ENCODE results near the gene LAMA2.

Gene LAMA2

GRCh38 chr6:129089357-129089756 is 206.4 kb downstream of the LAMA2 start:
- no peak for FAIRE-seq

GRCh38 chr6:129094147-129094546 is 211.2 kb downstream of the LAMA2 start:
- no peak for FAIRE-seq

DNA sequence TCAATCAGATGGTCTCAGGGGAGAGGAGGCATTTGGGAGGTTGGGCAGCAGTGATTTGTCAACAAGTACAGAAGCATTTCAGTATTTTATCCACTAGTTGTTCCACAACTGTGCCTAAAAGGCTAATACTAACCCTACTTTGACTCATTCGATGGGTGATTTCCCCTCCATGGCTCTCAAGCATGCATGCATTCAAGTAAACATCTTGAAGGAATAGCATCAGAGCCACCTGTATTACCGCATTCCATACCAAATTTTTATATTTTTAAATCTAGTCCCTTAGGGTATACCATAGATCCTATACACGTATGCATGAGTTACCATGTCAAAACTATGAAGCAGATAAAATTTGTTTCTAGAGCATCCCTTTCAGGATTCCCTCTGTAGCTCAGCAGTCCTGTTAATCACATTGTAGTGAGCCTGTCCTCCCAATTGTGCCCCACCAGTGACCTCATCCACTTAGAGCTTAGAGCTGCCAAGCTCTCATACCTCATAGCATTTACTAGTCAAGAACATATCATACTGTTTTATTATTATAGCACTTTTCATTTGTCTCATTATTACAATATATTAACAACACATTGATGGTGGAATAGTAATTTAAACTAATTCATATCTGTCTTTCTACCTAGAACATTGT is 213.8 kb downstream of the LAMA2 start:
- FAIRE-seq: no peak

DNA sequence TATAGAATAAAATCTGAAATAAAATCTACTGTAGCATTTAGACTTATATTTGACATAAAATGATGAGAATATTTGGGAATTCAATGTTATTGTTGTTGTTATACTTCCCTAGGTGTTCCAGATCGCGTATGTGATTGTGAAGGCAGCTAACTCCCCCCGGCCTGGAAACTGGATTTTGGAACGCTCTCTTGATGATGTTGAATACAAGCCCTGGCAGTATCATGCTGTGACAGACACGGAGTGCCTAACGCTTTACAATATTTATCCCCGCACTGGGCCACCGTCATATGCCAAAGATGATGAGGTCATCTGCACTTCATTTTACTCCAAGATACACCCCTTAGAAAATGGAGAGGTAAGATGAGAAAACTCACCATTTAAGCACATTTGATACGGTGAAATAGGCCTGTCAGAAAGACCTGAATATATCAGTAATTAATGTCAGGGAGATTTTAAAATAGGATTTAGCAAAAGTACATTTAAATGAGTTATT is 215.2 kb downstream of the LAMA2 start:
- FAIRE-seq: no peak

- no peak for FAIRE-seq
Measured at GRCh38 chr6:129099696-129100095, 216.8 kb downstream of the LAMA2 start.

GRCh38 chr6:129100164-129100563 is 217.2 kb downstream of the LAMA2 start:
- no peak for FAIRE-seq

GRCh38 chr6:129102741-129103140 is 219.8 kb downstream of the LAMA2 start:
- FAIRE-seq: no peak

DNA sequence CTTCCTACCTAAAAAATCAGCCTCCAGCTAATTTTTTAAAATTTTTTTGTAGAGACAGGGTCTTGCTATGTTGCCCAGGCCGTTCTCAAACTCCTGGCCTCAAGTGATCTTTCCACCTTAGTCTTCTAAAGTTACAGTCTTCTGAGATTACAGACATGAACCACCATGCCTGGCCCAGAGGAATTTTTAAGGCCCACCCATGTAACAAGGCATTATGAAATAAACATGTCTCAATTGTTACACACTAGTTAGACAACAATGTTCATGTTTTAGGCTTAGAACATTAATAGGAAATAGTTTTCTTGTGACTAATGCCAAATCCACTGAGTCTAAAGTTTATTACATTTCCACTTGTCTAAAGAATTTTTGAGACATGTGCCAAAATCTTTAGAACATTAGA is 221.2 kb downstream of the LAMA2 start:
- FAIRE-seq: no peak

DNA sequence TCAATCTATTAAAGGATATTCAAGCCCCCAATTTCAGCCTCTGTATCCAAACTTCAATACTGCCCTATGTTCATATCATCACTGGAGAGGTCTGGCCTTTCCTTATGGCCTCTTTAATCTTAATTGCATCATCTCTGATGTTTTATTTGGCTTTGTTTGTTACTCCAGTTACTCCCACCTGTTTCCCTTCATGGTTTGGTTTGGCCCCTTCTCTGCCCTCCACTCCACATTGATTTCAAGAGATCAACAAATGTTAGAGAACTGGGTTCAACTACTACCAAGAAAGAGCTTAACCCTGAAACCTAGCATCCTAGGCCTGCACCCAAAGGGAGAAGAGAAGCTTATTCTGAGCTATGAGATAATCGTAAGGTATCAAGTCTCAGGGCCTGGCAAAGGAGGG is 221.6 kb downstream of the LAMA2 start:
- no peak for FAIRE-seq

- no peak for FAIRE-seq
Measured at GRCh38 chr6:129105035-129105434, 222.1 kb downstream of the LAMA2 start.

DNA sequence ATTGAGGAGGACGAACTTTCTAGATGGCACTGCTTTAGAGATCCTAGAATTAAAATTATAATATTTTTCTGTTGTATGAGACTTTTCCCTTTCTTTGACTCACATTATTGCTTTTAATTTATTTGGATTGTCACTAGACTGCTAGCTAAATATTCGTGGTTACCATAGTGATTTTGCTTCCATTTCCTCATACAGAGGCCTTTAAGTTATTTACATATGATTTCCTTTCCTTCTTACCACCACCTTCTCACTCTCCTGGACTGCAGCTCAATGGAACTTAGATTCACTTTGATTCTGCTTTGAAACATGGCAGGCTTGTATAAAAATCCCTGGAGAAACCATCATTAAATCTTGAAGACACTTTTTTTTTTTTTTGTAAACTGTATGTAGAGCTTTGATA is 222.9 kb downstream of the LAMA2 start:
- no peak for FAIRE-seq

- no peak for FAIRE-seq
Measured at GRCh38 chr6:129108337-129108736, 225.4 kb downstream of the LAMA2 start.

DNA sequence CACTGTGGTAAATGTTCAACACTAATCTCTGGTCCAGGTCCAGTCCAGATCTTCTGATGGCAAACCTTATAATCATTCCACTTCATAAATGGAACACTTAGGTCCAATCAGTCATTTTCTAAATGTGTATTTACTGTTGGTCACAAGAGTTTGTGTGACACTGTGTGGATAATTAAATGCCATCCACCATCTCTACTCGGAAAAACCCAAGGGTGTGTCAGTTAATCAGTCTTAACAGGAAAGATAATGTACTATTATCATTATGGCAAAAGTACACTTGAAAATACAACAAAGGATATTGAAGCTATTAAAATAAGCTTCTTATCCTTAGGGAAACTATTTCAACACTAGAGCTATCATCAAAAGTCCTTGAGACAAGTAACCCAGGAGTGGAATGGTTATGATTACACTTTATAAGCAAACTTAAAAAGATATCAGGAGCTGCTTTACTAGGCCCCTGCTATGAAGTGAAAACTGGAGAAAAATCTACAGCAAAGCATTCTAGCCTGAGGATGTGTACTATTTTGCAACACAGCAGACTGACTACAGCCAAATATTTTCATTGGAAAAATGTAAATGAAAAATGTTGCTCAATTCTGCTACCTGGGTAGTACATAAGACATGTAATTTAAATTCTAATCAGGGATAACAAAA is 227.9 kb downstream of the LAMA2 start:
- FAIRE-seq: no peak

- no peak for FAIRE-seq
Measured at GRCh38 chr6:129111346-129111745, 228.4 kb downstream of the LAMA2 start.

DNA sequence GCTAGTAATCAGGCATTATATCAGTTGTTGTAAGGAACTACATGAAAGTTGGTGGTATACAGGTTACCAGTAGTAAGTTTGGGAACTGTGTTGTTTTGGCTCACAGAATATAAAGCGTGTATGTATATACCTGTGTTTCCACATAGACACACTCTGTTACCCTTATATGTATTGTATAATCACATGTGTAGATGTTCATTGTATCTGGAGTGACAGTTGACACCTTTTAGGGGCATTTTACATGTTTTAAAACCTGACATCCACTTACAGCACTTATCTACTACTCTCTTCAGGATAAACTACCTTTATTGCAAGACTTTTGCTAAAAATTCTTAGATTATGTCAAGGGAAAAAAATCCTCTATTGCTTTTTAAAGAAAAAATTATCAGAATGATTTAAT is 228.9 kb downstream of the LAMA2 start:
- no peak for FAIRE-seq

GRCh38 chr6:129112591-129112990 is 229.7 kb downstream of the LAMA2 start:
- no peak for FAIRE-seq

GRCh38 chr6:129113637-129114036 is 230.7 kb downstream of the LAMA2 start:
- FAIRE-seq: no peak

GRCh38 chr6:129114636-129115391 is 231.9 kb downstream of the LAMA2 start:
- FAIRE-seq: no peak

DNA sequence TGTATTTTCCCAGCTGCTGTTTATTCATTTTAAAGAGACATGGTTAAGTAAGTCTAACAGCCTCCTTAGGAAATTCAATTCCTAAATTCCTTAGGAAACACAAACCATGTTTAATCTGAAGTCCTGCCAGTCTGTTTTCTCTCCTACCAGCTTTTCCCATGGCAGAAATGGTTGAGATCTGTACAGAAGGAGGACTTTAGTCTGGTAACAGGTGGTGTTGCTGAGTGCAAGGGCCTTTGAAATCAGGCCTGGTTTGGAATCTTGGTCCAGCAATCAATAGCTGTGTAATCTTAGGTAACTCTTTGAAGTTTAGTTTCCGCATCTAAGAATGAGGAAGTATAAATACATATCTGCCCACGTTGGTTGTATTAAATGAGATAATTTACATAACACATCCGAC is 232.5 kb downstream of the LAMA2 start:
- no peak for FAIRE-seq

DNA sequence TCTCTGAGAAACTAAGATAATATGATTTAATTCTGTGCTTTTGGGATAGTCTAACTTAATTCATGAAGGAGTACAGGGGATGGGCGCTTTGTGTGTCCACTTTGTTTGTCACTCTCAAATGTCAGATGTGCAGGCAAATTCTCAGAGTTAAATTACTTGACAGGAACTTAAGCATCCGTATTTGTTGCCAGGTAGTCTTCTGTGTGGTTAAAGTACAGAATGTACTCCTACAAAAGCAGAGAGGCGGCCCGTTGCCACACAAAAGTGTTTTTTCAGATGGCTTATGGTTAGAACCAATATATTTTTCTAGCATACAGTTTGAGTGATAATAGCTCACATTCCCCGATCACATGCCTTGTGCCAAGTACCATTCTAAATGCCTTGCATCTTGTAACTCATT is 234.4 kb downstream of the LAMA2 start:
- no peak for FAIRE-seq

GRCh38 chr6:129120856-129121638 is 238.1 kb downstream of the LAMA2 start:
- FAIRE-seq: no peak

- FAIRE-seq: no peak
Measured at GRCh38 chr6:129124347-129124746, 241.4 kb downstream of the LAMA2 start.

DNA sequence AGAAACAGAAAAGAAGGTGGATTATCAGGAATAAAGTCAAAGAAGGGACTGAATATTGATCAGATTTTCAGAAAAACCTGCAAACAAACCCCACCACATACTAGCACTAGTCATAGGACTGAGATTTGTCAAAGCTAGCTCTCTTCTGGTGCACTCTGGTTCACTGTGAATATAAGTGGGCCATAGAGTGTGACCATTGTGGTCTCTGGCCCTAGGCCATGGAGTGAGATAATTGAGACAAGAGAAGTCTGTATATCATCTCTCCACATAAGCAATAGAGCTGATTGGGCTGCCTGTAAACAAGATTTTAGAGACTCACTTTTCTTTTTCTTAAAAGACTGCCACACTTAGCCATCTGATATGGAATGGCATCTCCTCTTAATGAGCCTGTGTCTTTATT is 247.2 kb downstream of the LAMA2 start:
- FAIRE-seq: no peak

Data from TTC549 (cell line).